Type B pancreatic cell (in vitro differentiated cells): ENCODE results near the gene SNX11. TPM values are rescaled to one million over a fixed set of nuclear protein-coding genes. Genes with fewer than 3 reads are reported as not detected.
A peak's percentile ranks its signal among the peaks of the same experiment; 100 is the strongest.

Source experiments
- DNase-seq: peaks from one replicate; pipeline ENCODE4 v3.0.0; 2021; ENCODE audit warnings: mixed read lengths; ENCODE audit not compliant: unreplicated experiment; ENCODE audit errors: extremely low spot score
- H3K27ac Mint-ChIP-seq: 2 replicates; pipeline ENCODE4 v1.8.0; 2021; ENCODE audit warnings: mild to moderate bottlenecking, mixed read lengths
- H3K27me3 Mint-ChIP-seq: 2 replicates; pipeline ENCODE4 v1.8.0; 2021; ENCODE audit warnings: mixed read lengths
- H3K36me3 Mint-ChIP-seq: 2 replicates; pipeline ENCODE4 v1.8.0; 2021; ENCODE audit warnings: mixed read lengths
- H3K4me1 Mint-ChIP-seq: one replicate; pipeline ENCODE4 v1.8.0; 2021; ENCODE audit warnings: mixed read lengths; ENCODE audit not compliant: unreplicated experiment
- H3K4me3 Mint-ChIP-seq: 2 replicates; pipeline ENCODE4 v1.8.0; 2021; ENCODE audit warnings: mild to moderate bottlenecking, mixed read lengths
- H3K9me3 Mint-ChIP-seq: 2 replicates; pipeline ENCODE4 v1.8.0; 2021; ENCODE audit warnings: mixed read lengths
- total RNA-seq: library from RNA; stranded (reverse); gene quantifications from 2 replicates; pipeline ENCODE4 v1.2.1, GENCODE V29; 2021; ENCODE audit warnings: low replicate concordance
- TF ChIP-seq, protein P1 (sequence below): fragments of 200-600 bp; sonication (generic); conservative IDR thresholded peaks from 2 replicates; pipeline ENCODE4 v1.5.0; 2021; ENCODE audit warnings: antibody characterized with exemption, mild to moderate bottlenecking

Gene SNX11
- total RNA-seq, 1 donor from 2014 or later = 19.1 TPM

DNA sequence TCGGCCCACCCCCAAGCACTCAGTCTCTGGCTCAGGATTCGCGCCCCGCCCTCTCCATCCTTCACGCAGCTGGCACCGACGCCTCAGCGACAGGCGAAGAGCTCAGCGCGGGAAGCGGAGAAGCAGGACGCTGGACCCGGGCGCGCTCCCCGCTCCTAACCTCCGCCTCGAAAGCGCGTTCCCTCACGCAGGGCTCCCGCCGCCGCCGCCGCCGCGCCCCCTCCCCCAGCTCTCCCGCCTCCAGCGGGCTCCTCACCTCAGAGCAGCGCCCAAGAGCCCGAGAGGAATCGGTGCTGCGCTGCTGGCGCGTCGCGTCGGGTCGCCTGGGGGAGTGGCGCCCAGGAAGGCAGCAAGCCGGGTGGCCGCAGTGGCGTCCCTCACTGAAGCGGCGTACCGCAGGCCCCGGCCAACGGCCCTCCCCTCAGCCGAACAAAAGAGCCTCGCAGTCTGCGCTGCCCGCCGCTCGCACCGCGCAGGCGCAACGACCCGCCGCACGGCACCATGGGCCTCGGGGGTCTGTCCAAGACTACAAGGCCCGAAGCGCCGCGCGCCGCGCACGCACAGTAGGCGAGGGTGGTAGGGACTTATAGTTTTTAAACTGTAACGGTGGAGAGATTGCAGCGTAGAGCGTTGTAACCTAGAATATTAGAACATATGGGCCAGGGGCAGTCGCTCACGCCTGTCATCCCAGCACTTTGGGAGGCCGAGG lies 6.4 kb upstream of the SNX11 start, which contains the start of gene CBX1:
Gene CBX1 (minus strand): TSS at position 467 of the 709 bp plus-strand sequence. CDS start 24,474 bp downstream, outside the sequence.
- peaks cover 16% of the 10 kb centered on the region for H3K4me1 Mint-ChIP-seq
- peaks cover 4% of the 10 kb centered on the region for H3K36me3 Mint-ChIP-seq
- TF ChIP-seq, protein P1, sequence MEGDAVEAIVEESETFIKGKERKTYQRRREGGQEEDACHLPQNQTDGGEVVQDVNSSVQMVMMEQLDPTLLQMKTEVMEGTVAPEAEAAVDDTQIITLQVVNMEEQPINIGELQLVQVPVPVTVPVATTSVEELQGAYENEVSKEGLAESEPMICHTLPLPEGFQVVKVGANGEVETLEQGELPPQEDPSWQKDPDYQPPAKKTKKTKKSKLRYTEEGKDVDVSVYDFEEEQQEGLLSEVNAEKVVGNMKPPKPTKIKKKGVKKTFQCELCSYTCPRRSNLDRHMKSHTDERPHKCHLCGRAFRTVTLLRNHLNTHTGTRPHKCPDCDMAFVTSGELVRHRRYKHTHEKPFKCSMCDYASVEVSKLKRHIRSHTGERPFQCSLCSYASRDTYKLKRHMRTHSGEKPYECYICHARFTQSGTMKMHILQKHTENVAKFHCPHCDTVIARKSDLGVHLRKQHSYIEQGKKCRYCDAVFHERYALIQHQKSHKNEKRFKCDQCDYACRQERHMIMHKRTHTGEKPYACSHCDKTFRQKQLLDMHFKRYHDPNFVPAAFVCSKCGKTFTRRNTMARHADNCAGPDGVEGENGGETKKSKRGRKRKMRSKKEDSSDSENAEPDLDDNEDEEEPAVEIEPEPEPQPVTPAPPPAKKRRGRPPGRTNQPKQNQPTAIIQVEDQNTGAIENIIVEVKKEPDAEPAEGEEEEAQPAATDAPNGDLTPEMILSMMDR = no peak
- H3K4me3 Mint-ChIP-seq = peak within 1 kb of the TSS; percentile 99
- no peaks in the 10 kb centered on the region for H3K9me3 Mint-ChIP-seq
- DNase-seq = peak; percentile 97
- H3K27me3 Mint-ChIP-seq = no peaks in the 10 kb centered on the region
- H3K27ac Mint-ChIP-seq = peak within 1 kb of the TSS; percentile 72

DNA sequence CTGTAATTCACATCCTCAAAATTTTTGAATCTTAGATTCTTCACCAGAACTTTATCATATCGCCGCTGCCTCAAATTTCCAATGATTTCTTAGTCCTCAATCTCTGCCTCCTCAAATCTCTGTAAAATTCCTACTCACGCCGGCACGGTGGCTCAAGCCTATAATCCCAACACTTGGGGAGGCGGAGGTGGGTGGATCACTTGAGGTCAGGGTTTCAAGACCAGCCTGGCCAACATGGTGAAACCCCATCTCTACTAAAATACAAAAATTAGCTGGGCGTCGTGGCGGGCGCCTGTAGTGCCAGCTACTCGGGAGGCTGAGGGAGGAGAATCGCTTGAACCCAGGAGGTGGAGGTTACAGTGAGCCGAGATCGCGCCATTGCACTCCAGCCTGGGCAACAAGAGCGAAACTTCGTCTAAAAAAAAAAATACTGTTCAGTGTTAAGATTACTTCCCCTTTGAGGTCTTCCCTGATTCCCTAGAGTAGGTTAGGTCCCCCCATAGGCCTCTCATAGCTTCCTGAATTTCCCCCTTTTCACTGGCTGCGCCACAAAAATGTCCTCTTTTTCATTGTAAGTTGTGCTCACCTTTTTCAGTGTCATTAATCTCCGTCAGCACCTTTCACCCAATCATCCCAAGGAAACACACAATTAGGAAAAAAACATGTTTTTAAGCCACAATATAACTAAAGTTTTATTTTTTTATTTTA lies 5.4 kb upstream of the SNX11 start:
- Mint-ChIP-seq H3K27me3 (no peaks in the 10 kb centered on the region), H3K4me3 (peak overlapping the region; percentile 99), H3K9me3 (no peaks in the 10 kb centered on the region), H3K36me3 (peaks cover 4% of the 10 kb centered on the region), H3K4me1 (peaks cover 16% of the 10 kb centered on the region), H3K27ac (peak overlapping the region; percentile 72)
- DNase-seq = no peak
- TF ChIP-seq, protein P1 = no peak

DNA sequence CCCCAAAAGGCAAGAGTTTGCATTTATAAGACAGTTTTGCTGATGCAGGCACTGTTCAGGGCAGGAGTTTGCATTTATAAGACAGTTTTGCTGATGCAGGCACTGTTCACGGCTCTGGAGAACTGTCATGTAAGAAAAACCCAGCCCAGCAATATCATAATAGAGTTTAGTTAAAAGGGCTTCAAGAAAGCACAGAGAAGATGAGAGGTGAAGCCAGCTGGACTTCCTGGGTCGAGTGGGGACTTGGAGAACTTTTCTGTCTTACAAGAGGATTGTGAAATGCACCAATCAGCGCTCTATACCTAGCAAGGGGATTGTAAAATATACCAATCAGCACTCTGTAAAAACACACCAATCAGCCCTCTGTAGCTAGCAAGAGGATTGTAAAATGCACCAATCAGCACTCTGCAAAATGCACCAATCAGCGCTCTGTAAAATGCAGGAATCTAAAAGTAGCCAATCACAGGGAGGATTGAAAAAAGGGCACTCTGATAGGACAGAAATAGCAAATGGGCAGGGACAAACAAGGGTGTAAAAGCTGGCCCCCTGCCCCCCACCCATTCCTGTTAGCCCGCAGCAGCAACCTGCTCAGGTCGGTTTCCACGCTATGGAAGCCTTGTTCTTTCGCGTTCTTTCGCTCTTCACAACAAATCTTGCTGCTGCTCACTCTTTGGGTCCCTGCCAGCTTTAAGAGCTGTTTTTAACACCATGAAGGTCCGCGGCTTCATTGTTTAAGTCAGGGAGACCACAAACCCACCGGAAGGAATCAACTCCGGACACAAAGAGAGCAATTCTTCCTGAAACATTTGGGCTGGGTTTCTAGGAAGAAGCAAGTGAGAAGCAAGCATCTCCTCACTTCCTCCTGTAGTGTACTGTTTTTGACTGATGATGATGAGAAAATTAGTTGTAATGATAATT lies 4.5 kb upstream of the SNX11 start:
- Mint-ChIP-seq H3K4me1 (peaks cover 13% of the 10 kb centered on the region), H3K27ac (no peak overlapping the region), H3K27me3 (no peaks in the 10 kb centered on the region), H3K36me3 (peaks cover 4% of the 10 kb centered on the region), H3K4me3 (peak overlapping the region; percentile 41), H3K9me3 (no peaks in the 10 kb centered on the region)
- no peak for DNase-seq
- TF ChIP-seq, protein P1 = no peak

DNA sequence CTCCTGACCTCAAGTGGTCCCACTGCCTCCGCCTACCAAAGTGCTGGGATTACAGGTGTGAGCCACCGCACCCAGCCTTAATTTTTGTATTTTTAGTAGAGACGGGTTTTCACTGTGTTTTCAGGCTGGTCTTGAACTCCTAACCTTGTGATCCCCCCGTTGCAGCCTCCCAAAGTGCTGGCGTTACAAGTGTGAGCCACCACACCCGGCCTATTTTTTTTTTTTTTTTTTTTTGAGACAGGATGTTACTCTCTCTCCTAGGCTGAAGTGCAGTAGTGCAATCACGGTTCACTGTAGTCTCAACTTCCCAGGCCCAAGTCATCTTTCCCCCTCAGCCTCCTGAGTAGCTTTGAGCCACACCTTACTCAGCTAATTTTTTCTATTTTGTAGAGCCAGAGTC lies 3.1 kb upstream of the SNX11 start:
- peaks cover 4% of the 10 kb centered on the region for H3K36me3 Mint-ChIP-seq
- no peak overlapping the region for H3K27ac Mint-ChIP-seq
- no peaks in the 10 kb centered on the region for H3K9me3 Mint-ChIP-seq
- H3K4me3 Mint-ChIP-seq = peak overlapping the region; percentile 64
- no peaks in the 10 kb centered on the region for H3K27me3 Mint-ChIP-seq
- TF ChIP-seq, protein P1 = no peak
- DNase-seq = no peak
- H3K4me1 Mint-ChIP-seq = peaks cover 21% of the 10 kb centered on the region

DNA sequence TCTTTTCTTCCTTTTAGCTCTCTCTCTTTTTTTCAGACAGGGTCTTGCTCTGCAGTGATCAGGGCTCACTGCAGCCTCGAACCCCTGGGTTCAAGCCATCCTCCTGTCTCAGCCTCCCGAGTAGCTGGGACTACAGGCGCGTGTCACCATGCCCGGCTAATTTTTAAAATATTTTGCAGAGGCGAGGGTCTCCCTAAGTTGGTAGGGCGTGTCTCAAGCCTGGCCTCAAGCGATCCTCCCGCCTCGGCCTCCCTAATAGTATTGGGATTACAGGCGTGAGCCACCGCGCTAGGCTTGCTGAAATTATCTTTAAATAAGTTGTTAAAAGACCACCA lies 797 bp upstream of the SNX11 start:
- Mint-ChIP-seq H3K4me3 (peak overlapping the region; percentile 91), H3K9me3 (no peaks in the 10 kb centered on the region), H3K27me3 (no peaks in the 10 kb centered on the region), H3K36me3 (peaks cover 4% of the 10 kb centered on the region), H3K4me1 (peaks cover 26% of the 10 kb centered on the region), H3K27ac (peak overlapping the region; percentile 82)
- TF ChIP-seq, protein P1 = no peak
- no peak for DNase-seq
